Thyroid gland (tissue), 4 donors: ENCODE measurements around the gene ZNF22. TPM values are rescaled to one million over a fixed set of nuclear protein-coding genes. Genes with fewer than 3 reads are reported as not detected.

Source experiments
- DNase-seq, 2 donors: peaks; one replicate each; pipeline ENCODE4 v3.0.0-alpha.2; 2019
- H3K27ac ChIP-seq, 3 donors: fragments of 200-600 bp; sonication (generic); 1 replicate in 2 of 3; 2 replicates in 1 of 3; pipeline ENCODE4 v1.5.1; 2016 to 2019; ENCODE audit warnings: mild to moderate bottlenecking in 1 of 3, moderate library complexity in 1 of 3
- H3K27me3 ChIP-seq: fragments of 200-600 bp; sonication (generic); one replicate; pipeline ENCODE4 v1.5.1; 2019
- H3K36me3 ChIP-seq, 2 donors: fragments of 200-600 bp; sonication (generic); one replicate each; pipeline ENCODE4 v1.5.1; 2016 to 2019
- H3K4me1 ChIP-seq, 2 donors: fragments of 200-600 bp; sonication (generic); one replicate each; pipeline ENCODE4 v1.5.1; 2017 to 2019
- H3K4me3 ChIP-seq, 3 donors: fragments of 200-600 bp; sonication (generic); replicated peaks in 1 of 3; 1 replicate in 2 of 3; 2 replicates in 1 of 3; pipeline ENCODE4 v1.5.1; 2016; ENCODE audit warnings: mild to moderate bottlenecking in 1 of 3
- H3K9me3 ChIP-seq: fragments of 200-600 bp; sonication (generic); one replicate; pipeline ENCODE4 v1.5.1; 2017
- POLR2A ChIP-seq, 2 donors: fragments of 450-650 bp; IDR thresholded peaks; one replicate each; pipeline ENCODE4 v1.6.1; 2017; ENCODE audit warnings: antibody characterized with exemption in 2 of 2, mild to moderate bottlenecking in 2 of 2, moderate library complexity in 1 of 2
- WGBS, 2 donors: methylation state at CpG; one replicate each; pipeline ENCODE4 v1.1.5; 2017; 5-methylcytosine and 5-hydroxymethylcytosine counted together
- intact Hi-C: fragments of 100-400 bp; cut with DNase I; formaldehyde crosslinking; loops from one replicate; pipeline ENCODE4 v1.15.1; 2023
- total RNA-seq, 4 donors: library from RNA; depleted of rRNA; stranded (reverse); fragments of >200 nt; gene quantifications; one replicate each; pipeline ENCODE4 v1.2.3, GENCODE V29; 2016
- TF ChIP-seq, protein P1 (sequence below), 6 experiments: fragments of 200-600 bp in 3 of 6; fragments of 450-650 bp in 3 of 6; sonication (generic) in 3 of 6; IDR thresholded peaks; one replicate each; pipeline ENCODE4 v1.5.1; 2016 to 2019; ENCODE audit warnings: antibody characterized with exemption in 6 of 6, mild to moderate bottlenecking in 2 of 6, inconsistent platforms in 1 of 6, moderate library complexity in 1 of 6

The ZNF22 gene
- total RNA-seq, 4 donors from 2014 or later, result 28.5 to 40.3 (median 33.1) TPM

DNA sequence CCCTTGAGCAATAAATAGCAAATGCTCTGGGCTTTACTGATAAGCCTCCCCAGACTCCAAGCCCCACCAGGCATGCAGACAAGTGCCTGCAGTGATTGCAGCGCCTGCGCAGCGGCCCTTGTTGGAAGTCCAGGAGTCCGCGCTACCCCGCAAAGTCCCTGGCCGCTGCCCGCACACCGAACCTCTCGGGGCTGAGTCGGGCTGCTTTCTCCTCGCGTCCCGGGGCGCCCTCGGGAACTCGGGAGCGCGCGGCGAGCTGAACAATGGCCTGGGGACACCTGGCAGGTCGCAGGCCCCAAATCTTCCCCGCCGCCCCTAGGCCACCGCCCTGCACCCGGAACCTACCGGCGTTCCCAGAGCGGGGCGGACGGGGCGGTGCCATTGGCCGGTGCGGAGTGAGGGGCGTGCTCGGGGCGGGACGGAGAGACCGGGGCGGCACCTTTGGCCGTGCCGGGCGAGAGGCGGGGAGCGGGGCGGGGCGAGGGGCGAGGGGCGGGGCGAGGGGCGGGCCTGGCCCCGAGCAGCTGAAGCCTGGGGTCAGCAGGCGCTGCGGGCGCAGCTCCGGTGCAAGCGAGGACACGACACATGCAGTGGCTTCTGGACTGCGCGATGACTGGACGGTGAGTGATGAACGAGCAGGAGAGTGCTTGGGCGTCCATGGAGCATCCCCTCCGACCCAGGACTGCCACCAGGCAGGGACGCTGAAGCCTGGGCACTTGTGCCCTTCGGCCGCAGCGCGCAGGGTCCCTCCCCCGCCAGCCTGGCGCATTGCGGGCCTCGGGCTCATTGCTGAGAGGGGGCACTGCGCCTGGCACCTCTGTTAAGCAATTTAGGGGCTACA, 41.3 kb upstream of the ZNF22 start, which contains the start of gene RASSF4:
RASSF4 (plus strand) TSS at position 556 of the 841 bp plus-strand sequence. CDS start 10,401 bp downstream, outside the sequence.
- no peaks in the 10 kb centered on the region for H3K9me3 ChIP-seq
- 0 to 1% methylated on average over 19 to 27 of the region's 74 CpGs for WGBS, 2 donors
- H3K36me3 ChIP-seq, result no peaks in the 10 kb centered on the region
- peaks cover 48 to 49% of the 10 kb centered on the region in 2 donors for H3K4me1 ChIP-seq
- peak within 1 kb of the TSS; percentile 91 to 97 (median 96) for H3K27ac ChIP-seq
- peak; percentile 94 to 95 for DNase-seq
- no peaks in the 10 kb centered on the region for H3K27me3 ChIP-seq
- intact Hi-C loops, result no loop called here
- TF ChIP-seq POLR2A (IDR thresholded peaks at IDR 0.05), result peak; percentile 79 to 90
- TF ChIP-seq, protein P1, sequence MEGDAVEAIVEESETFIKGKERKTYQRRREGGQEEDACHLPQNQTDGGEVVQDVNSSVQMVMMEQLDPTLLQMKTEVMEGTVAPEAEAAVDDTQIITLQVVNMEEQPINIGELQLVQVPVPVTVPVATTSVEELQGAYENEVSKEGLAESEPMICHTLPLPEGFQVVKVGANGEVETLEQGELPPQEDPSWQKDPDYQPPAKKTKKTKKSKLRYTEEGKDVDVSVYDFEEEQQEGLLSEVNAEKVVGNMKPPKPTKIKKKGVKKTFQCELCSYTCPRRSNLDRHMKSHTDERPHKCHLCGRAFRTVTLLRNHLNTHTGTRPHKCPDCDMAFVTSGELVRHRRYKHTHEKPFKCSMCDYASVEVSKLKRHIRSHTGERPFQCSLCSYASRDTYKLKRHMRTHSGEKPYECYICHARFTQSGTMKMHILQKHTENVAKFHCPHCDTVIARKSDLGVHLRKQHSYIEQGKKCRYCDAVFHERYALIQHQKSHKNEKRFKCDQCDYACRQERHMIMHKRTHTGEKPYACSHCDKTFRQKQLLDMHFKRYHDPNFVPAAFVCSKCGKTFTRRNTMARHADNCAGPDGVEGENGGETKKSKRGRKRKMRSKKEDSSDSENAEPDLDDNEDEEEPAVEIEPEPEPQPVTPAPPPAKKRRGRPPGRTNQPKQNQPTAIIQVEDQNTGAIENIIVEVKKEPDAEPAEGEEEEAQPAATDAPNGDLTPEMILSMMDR (IDR thresholded peaks at IDR 0.05), result peak in 2 of 6 experiments; percentile 6 to 12
- H3K4me3 ChIP-seq, result peak within 1 kb of the TSS; percentile 23 to 90 (median 46)

DNA sequence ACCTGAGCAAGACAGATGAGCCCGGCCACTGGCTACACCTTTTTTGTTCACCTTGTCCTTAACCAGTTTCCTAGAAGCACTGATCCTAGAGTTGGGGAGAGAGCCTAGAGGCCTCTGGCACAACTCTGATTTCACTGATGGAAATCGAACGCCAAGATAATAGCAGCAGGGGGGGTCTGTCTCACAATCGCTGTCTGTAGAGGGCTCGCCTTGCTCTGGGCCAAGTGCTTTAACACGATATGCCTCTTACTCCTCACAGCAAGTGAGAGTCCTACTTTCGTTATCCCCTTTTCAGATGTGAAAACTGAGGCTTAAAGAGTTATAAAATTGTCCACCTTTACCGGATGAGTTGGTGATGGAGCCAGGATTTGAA, 40.6 kb upstream of the ZNF22 start:
- intact Hi-C loops, result no loop called here
- WGBS, 2 donors, result 12 to 14% methylated on average over 8 of the region's 8 CpGs
- H3K27me3 ChIP-seq, result no peaks in the 10 kb centered on the region
- no peaks in the 10 kb centered on the region for H3K9me3 ChIP-seq
- H3K27ac ChIP-seq, result peak overlapping the region; percentile 91 to 97 (median 96)
- no peak for TF ChIP-seq POLR2A (IDR thresholded peaks at IDR 0.05)
- TF ChIP-seq, protein P1 (IDR thresholded peaks at IDR 0.05), result no peak
- H3K4me3 ChIP-seq, result peak overlapping the region; percentile 23 to 76 (median 46)
- H3K36me3 ChIP-seq, result no peaks in the 10 kb centered on the region
- peaks cover 54 to 55% of the 10 kb centered on the region in 2 donors for H3K4me1 ChIP-seq
- no peak for DNase-seq

- Histone ChIP-seq H3K36me3 (no peaks in the 10 kb centered on the region), H3K9me3 (no peaks in the 10 kb centered on the region), H3K27ac (peak overlapping the region; percentile 91 to 97 (median 96)), H3K27me3 (no peaks in the 10 kb centered on the region), H3K4me1 (peaks cover 60 to 61% of the 10 kb centered on the region in 2 donors), H3K4me3 (peak overlapping the region in 2 of 3 donors; percentile 46 to 76)
- peak; percentile 44 to 60 for DNase-seq
- intact Hi-C loops, result no loop called here
- 30 to 34% methylated on average over 7 of the region's 7 CpGs for WGBS, 2 donors
- TF ChIP-seq, protein P1 (IDR thresholded peaks at IDR 0.05), result no peak
- peak in 1 of 2 donors; percentile 29 for TF ChIP-seq POLR2A (IDR thresholded peaks at IDR 0.05)
Measured at GRCh38 chr10:44960482-44961229, 40.1 kb upstream of the ZNF22 start.

GRCh38 chr10:44961230-44961571, 39.5 kb upstream of the ZNF22 start:
- no peaks in the 10 kb centered on the region for H3K36me3 ChIP-seq
- peak overlapping the region; percentile 91 to 97 (median 96) for H3K27ac ChIP-seq
- intact Hi-C loops, result no loop called here
- no peak for DNase-seq
- 18 to 48% methylated on average over 3 to 4 of the region's 4 CpGs for whole genome bisulfite sequencing, 2 donors
- H3K9me3 ChIP-seq, result no peaks in the 10 kb centered on the region
- no peaks in the 10 kb centered on the region for H3K27me3 ChIP-seq
- peak overlapping the region in 2 of 3 donors; percentile 46 to 76 for H3K4me3 ChIP-seq
- TF ChIP-seq POLR2A (IDR thresholded peaks at IDR 0.05), result no peak
- TF ChIP-seq, protein P1 (IDR thresholded peaks at IDR 0.05), result no peak
- peaks cover 65 to 67% of the 10 kb centered on the region in 2 donors for H3K4me1 ChIP-seq
